Endometrial microvascular endothelial cells (primary cell): ENCODE measurements around the gene SPAG8. TPM values are rescaled to one million over a fixed set of nuclear protein-coding genes. Genes with fewer than 3 reads are reported as not detected.

Experiments
- in situ Hi-C: cut with HindIII; loops from 2 replicates; pipeline ENCODE4 v1.10.0; 2017; ENCODE audit warnings: low sequenced_read_pairs, low pct_unique_long_range_greater_than_20kb; ENCODE audit errors: inconsistent ontology term
- total RNA-seq: library from RNA; depleted of rRNA; stranded (reverse); fragments of >200 nt; gene quantifications from one replicate; pipeline ENCODE4 v1.2.3, GENCODE V29; 2015; ENCODE audit errors: inconsistent ontology term

Gene SPAG8
- total RNA-seq, 1 donor from 2014 or later, result not detected

- in situ Hi-C loops, result no loop called here
Measured at GRCh38 chr9:35842020-35842745, 30.1 kb upstream of the SPAG8 start.

- in situ Hi-C loops, result no loop called here
Measured at GRCh38 chr9:35841645-35841900, 29.5 kb upstream of the SPAG8 start.

- in situ Hi-C loops, result no loop called here
Measured at GRCh38 chr9:35840881-35841644, 29.0 kb upstream of the SPAG8 start.

- in situ Hi-C loops, result no loop called here
Measured at GRCh38 chr9:35839926-35840325, 27.9 kb upstream of the SPAG8 start.

- in situ Hi-C loops, result no loop called here
Measured at GRCh38 chr9:35836595-35836994, 24.5 kb upstream of the SPAG8 start.

GRCh38 chr9:35835766-35836165 lies 23.7 kb upstream of the SPAG8 start:
- in situ Hi-C loops, result no loop called here

- in situ Hi-C loops, result no loop called here
Measured at GRCh38 chr9:35835216-35835632, 23.2 kb upstream of the SPAG8 start.

GRCh38 chr9:35834260-35835215 lies 22.5 kb upstream of the SPAG8 start:
- in situ Hi-C loops, result no loop called here

- in situ Hi-C loops, result no loop called here
Measured at GRCh38 chr9:35832814-35833213, 20.8 kb upstream of the SPAG8 start.

- in situ Hi-C loops, result no loop called here
Measured at GRCh38 chr9:35831040-35831439, 19.0 kb upstream of the SPAG8 start.

GRCh38 chr9:35829764-35830096 lies 17.7 kb upstream of the SPAG8 start:
- in situ Hi-C loops, result loop anchor here (10.0 kb wide), 1 partner anchor 85 kb away; the partner anchor contains the start of genes GBA2 and RGP1

- in situ Hi-C loops, result loop anchor here (10.0 kb wide), 1 partner anchor 84 kb away; the partner anchor contains the start of genes GBA2 and RGP1
Measured at GRCh38 chr9:35829084-35829763, 17.2 kb upstream of the SPAG8 start, which contains the start of gene TMEM8B. TSS of gene TMEM8B (plus strand) at chr9:35829228. CDS start at chr9:35829448, 220 bp downstream.

- in situ Hi-C loops, result loop anchor here (10.0 kb wide), 1 partner anchor 84 kb away; the partner anchor contains the start of genes GBA2 and RGP1
Measured at GRCh38 chr9:35828716-35829083, 16.6 kb upstream of the SPAG8 start, which contains the start of gene FAM221B. TSS of gene FAM221B (minus strand) at chr9:35828732. CDS start at chr9:35826161, 2,571 bp downstream.

- in situ Hi-C loops, result loop anchor here (10.0 kb wide), 1 partner anchor 83 kb away; the partner anchor contains the start of genes GBA2 and RGP1
Measured at GRCh38 chr9:35827486-35827885, 15.4 kb upstream of the SPAG8 start.

GRCh38 chr9:35826071-35826701 lies 14.1 kb upstream of the SPAG8 start:
- in situ Hi-C loops, result loop anchor here (10.0 kb wide), 1 partner anchor 81 kb away; the partner anchor contains the start of genes GBA2 and RGP1

- in situ Hi-C loops, result loop anchor here (10.0 kb wide), 1 partner anchor 78 kb away; the partner anchor contains the start of genes GBA2 and RGP1
Measured at GRCh38 chr9:35822926-35823325, 10.9 kb upstream of the SPAG8 start.

- in situ Hi-C loops, result loop anchor here (10.0 kb wide), 1 partner anchor 75 kb away; the partner anchor contains the start of genes GBA2 and RGP1
Measured at GRCh38 chr9:35820076-35820475, 8.0 kb upstream of the SPAG8 start.

GRCh38 chr9:35818341-35818740 lies 6.3 kb upstream of the SPAG8 start:
- in situ Hi-C loops, result loop anchor here (10.0 kb wide), 1 partner anchor 46 kb away; no protein-coding TSS in a partner anchor
